RKO (cell line): ENCODE results near the gene HPSE2.
"Not testable (repeated sequence)": the region's sequence is repeated elsewhere in the genome, so short reads cannot be mapped to it uniquely, and the experiment has no call there.

ENCODE experiments used
- DNase-seq: peaks from one replicate; pipeline ENCODE4 v3.0.0-alpha.2; 2016; ENCODE audit warnings: low spot score

HPSE2 gene

DNA sequence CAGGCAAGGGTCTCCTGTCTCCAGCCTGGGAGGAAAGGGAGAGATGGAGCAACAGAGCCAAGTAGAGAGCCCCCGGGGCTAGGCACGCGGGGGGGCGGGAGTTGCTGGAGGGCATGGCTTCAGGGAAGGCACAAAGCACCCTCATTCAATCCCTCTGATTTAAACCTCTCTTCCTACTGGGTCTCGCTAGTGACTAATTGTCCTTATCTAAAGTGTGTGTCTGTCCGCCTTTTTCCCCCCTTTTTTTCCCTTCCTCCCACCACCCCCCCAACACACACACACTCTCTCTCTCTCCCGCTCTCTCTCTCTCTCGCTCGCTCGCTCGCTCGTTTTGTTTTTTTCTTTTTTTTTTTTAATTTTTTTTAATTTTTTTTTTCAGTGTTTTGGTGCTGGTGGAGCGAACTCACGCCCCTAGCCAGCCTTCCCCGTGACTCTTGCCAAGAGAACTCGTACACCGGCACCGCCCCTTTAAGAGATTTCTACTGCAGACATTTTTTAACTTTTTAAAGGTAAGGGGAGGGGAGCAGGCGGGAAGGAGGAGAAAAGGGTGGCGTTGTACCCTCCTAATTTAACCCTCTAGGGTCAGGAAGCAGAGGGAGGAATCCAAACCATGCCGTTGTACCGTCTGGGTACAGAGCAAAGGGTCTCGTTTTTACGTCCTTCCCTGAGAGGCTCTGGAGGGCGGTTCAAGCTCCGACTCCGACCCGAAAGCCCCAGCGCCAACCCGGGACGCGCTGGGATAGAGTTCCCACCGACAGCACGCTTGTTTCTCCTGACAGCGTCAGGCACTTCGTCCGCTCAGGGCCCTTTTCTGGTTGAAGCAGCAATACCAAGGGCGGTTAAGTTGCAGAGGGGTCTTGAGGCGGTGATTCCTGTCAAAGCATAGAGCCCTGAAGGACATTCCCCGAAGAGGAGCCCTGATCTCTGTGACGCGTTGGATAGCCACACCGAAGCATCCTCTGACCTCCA, at the start of gene HPSE2:
Gene HPSE2 (minus strand): TSS at position 195 of the 969 bp plus-strand sequence.
- DNase-seq, result no peak

DNA sequence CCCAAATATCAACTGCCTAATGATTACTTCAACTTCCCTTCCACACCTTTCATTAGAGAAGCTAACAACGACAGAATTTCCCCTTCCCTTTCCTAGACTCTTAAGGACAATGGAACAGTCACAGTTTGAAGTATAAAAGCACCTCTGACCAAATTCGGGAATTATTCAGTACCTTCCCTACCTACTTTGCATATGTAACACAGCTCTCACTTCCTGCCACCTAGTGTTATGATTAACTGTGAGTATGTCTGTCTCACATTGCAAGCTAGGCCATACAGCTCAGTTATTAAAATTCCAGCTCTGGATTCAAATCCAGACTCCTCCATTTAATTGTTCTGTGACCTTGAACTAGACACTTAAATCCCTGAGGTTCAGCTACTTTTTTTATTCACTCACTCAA, 44.8 kb upstream of the HPSE2 start:
- no peak for DNase-seq

DNA sequence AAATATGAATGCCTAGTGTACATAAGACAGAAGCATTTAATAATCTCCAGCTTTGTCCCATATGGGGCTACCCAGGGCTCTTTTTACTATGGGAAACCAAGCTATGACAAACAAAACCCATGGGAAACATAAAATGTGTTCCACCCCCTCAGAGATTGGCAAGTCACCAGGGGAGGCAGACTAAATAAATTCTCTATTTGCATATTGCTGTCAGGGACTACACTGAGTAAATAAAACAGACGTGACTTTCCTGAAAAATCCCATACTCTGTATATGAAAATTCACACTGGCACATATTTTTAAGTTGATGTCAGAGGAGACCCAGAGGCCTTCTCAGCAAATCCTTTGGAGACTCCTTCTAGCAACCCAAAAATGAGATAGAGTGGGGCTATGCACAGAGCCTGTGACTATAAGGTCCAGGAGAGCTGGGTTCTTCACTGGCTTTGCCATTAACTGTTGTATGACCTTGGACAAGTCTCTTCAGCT, 44.0 kb upstream of the HPSE2 start:
- no peak for DNase-seq

DNA sequence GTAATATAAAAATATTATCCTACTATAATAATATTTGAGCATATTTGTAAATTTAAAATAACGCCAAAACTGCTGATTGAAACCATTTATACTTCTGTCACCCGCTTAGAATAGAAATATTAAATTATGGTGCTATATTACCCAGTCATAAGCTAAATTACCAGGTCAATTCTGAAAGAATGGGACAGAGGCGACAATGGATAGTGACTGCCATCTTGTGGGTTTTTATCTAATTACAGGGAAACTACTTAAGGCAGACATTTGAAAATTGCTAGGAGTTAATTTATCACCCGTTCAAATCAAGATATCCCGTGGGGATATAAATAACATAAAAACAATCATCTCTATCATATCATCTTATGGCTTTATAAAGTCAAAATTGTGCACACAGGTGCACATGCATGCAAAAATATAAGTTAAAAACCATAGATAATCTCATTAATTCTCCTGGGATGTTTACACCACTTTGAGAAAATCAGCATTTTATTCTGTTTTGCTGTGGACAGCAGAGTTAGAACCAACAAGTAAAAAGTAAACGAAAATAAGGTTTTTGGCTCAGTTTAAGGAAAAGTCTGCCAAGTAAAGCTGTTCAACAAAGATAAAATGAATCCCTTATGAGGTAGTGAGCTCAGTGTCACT, 41.3 kb upstream of the HPSE2 start:
- DNase-seq, result peak; percentile 57

- DNase-seq, result no peak
These were observed 30.7 kb upstream of the HPSE2 start for GRCh38 chr10:99266383-99266782.

DNA sequence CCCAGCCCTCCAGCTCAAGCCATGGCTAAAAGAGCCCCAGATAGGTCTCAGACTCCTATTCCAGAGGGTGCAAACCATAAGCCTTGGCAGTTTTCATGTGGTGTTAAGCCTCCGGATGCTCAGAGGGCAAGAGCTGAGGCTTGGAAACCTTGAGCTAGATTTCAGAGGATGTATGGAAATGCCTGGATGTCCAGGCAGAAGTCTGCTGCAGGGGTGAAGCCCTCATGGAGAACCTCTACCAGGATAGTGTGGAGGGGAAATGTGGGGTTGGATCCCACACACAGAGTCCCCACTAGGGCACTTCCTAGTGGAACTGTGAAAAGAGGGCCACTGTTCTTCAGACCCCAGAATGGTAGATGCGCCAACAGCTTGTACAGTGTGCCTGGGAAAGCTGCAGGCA, 13.2 kb upstream of the HPSE2 start:
- DNase-seq, result no peak

- DNase-seq, result not testable (repeated sequence)
These were observed 12.2 kb upstream of the HPSE2 start for GRCh38 chr10:99247893-99248292.

DNA sequence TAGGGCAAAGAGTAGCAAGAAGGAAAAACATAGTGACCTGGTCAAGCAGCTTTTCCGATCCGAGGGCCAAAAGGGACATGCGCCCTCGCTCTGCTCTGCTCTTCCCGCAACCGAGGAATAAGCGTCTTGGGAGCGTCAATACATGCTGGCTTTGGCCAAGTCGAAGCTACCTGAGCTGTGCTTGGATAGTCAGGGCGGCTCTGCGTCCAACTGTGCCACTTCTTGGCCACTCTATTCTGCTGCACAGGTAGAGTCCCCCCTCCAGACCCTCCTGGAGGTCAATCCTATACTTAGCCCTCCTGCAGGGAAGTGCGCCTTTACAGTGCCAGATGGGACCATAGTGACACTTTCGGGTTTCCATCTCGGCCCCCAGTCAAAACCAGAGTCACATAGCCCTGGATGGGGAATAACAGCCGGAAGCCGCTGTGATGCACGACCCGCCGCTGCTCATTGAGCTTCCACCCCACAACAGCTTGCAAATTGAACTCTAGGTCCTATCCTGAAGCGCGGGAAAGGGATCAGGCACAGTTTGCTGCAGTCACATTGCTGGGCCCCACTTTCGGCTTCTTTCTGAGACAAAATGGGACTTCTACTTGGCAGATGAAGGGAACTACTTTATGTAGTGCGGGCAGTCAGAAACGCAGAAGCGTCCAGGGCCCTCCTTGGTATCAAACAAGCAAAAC, 1.1 kb upstream of the HPSE2 start:
- DNase-seq, result no peak

GRCh38 chr10:99234791-99235657, 628 bp downstream of the HPSE2 start:
- DNase-seq, result no peak

DNA sequence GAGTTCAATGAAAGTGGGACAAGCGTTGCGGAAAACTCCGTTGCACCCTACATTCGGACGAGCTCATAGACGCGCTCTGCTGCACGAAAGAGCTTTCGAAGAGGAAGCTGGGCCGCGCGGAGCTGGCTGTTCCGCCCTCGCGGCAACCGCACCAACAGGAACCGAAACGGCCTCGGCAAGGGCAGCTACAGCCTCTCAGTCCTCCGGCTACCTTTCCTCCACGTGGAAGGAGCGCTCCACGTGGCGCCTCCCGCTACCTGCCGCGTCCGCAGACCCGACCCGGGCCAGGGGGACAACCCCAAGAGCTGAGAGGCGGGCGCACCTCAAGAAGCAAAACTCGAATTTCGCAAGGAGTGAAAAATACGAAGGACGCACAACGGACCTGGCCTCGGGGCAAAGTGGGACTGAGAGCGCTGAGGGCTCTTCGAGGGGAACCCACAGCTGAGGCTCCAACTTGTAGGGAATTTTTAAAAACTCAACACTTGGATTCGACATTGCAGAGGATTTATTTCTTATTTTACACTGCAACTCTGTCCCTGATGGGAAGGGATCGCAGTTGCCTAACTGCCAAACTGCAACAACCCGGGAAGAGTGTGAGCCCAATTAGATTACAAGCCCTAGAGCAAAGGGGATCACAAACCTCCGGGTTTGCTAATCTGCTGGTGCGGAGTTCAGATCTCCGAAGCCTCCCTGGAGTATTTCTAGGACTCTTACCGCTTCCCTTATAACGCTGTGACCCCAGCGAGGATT, 1.4 kb downstream of the HPSE2 start:
- DNase-seq, result no peak

- no peak for DNase-seq
These were observed 2.0 kb downstream of the HPSE2 start for GRCh38 chr10:99233689-99234037.

GRCh38 chr10:99233000-99233688, 2.5 kb downstream of the HPSE2 start:
- DNase-seq, result no peak

DNA sequence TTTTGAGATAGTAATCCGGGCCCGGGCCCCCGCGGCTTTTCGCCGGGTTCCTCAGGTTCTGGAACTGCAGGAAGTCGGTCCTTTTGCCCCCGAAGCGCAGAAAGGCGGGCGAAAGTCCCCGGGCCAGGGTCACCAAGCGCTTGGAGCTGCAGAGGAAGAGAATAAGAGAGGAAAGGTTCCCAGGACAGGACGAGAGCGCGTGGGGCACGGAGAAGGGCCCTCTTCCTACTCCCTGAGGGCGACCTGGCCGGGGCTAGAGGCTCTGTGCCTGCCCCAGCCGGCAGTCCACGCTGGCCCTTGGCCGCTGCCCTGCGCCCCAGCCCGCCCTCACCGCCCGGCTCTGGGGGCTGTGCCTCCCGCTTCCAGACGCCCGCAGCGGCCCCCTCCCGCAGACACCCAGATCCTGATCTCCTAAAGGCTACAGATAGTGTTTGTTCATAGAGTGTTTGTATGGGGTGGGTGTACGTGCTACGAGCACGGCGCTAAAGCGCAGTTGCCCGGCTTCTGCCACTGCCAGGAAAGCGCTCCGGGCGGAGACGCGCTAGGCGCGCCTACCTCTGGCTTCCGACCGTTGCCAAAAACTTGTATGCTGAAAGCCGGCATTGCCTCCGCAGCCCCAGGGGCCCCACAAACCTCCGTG, 3.2 kb downstream of the HPSE2 start:
- DNase-seq, result no peak

DNA sequence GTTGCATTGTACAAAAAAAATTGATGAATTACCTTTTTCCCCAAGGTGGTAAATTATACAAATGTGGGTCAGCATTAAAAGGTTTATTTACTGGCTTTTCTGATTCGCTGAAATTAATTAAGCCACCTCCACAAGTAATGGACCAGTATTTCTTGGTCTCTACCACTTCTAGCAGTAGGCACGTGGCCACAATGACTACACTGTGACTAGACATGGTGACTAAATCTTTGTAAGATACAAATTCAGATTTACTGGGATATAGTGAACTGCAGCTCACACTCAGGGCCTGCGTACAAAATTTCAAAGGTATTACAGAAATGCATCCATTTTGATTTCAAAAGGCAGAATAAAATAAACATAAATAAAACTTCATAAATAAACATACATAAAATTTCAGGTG, 10.9 kb downstream of the HPSE2 start:
- DNase-seq, result peak; percentile 65

DNA sequence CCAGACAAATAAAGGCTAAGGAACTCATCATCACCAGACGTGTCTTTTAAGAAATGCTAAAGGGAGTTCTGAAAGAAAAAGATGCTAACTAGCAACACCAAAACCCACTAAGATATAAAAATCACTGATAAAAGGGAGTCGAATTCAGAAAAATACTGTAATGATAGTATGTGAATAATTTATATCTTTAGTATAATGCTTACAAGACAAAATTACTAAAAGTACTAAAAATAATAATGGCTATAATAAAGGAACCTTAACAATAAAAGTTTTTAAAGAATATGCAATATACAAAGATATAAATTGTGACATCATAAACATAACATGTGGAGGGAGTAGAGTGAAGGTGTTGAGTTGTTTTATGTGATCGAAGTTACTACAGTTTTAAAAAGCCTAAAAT, 28.3 kb downstream of the HPSE2 start:
- no peak for DNase-seq

DNA sequence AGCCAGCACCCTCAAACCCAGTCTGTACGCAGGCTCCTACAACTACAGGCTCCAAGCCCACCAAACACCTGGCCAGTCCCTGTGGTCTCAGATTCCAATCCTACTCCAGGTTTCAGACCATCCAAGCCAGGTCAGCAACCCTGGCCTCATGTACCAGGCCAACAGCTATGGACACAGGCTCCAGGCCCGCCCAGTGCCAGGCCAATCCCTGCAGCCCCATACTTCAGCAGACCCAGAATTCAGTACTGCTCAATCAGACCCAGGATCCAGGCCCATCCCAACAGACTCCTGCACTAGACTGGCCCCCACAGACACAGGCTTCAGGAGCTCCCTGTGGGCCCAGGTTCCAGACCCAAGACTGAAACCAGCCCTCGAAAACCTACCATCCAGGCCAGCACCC, 32.3 kb downstream of the HPSE2 start:
- no peak for DNase-seq

- DNase-seq, result no peak
These were observed 62.7 kb downstream of the HPSE2 start for GRCh38 chr10:99172950-99173349.

DNA sequence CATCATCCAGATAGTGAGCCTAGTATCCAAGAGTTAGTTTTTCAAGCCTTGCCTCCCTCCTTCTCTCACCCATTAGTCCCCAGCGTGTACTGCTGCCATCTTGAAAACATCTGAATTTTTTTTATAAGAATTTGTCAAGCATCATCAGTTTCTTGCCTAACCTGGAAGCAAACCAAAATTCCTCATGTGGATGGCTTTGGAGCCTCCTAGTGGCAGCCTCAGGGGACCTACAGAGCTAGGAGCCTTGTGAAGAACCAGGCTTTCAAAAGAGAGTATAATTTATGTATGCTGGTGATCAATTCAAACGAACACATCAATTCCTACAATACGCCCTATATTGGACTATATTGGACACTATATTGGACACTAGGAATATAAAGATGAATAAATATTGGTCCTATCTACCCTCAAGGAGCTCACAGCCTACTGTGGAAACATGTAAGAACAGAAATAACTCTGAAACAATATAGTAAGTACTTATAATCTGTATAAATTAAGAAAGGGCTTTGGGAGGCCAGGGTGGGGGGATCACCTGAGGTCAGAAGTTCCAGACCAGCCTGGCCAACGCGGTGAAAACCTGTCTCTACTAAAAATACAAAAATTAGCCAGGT, 63.4 kb downstream of the HPSE2 start:
- DNase-seq, result peak; percentile 68

DNA sequence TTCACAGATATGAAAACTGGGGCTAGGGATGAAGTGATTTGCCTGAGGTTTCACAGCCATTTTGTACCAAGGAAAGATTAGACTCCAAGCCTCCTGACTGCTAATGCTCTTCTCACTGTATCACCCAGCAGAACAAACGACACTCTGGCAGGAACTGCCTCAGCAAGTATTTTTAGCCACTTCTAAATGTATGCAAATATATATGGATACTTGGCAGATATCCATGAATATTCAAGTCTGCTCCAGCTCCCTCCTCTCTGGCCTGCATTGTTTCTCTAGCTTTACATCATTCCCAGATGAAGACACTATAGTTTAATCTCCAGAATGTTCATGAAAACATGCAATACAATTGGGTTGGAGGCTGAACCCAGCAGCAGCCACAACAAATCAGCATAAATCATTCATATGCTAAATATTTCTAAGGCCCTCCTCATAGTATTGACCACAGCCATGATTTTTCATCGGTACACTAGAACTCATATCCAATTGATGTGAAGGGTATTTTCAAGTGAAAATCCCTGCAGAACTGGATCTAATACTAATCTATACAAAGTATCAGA, 65.5 kb downstream of the HPSE2 start:
- no peak for DNase-seq
